Activated CD8-positive, alpha-beta memory T cell treated with anti-CD3 and anti-CD28 coated beads, Interleukin-2, amount 50 U/mL, for 48 hours (primary cell): ENCODE results near the gene MAGED1.
"Not testable (repeated sequence)": the region's sequence is repeated elsewhere in the genome, so short reads cannot be mapped to it uniquely, and the experiment has no call there.

Experiments
- DNase-seq: peaks from one replicate; pipeline ENCODE4 v3.0.0-alpha.2; 2020

Gene MAGED1

DNA sequence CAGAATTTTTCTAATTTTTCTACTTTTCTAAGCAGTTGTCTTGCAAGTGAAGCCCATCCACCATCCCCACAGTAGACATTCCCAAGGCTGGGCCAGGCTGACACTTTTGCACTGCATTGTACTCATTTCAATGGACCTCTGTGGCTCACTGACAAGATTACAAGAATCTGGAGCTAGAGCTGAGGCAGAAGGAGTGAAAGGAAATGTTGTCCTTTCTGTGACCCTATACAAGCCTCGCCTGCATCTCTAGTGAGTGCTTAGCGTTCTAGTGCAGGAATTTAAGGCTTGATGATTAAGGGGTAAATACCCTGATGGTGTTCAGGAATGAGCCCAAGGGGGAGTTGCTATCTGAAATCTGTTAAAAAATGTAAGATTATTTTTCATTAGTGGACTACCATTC, 6.3 kb downstream of the MAGED1 start:
- no peak for DNase-seq

- DNase-seq: no peak
Observed at GRCh38 chrX:51902510-51903050, 9.2 kb downstream of the MAGED1 start.

- DNase-seq: not testable (repeated sequence)
Observed at GRCh38 chrX:51905152-51905551, 11.7 kb downstream of the MAGED1 start.

DNA sequence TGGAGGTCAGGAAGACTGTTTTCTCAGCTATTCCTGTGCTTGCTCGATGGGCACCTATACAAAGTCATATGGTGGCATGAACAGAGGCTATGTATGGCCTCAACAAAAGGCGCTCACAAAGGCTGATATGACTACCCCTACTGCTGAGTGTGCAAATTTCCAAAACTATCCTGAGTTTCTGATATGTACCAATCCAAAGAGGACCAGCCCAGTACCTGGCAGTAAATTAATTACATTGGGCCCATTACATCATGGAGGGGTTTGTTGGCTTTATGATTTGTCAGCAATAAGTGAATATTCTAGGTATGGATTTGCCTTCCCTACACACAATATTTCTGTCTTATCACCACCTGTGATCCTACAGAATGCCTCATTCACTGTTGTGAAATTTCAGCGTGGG, 12.3 kb downstream of the MAGED1 start:
- no peak for DNase-seq

- DNase-seq: no peak
Observed at GRCh38 chrX:51917604-51918003, 24.2 kb downstream of the MAGED1 start.

- no peak for DNase-seq
Observed at GRCh38 chrX:51922561-51922960, 29.1 kb downstream of the MAGED1 start.

DNA sequence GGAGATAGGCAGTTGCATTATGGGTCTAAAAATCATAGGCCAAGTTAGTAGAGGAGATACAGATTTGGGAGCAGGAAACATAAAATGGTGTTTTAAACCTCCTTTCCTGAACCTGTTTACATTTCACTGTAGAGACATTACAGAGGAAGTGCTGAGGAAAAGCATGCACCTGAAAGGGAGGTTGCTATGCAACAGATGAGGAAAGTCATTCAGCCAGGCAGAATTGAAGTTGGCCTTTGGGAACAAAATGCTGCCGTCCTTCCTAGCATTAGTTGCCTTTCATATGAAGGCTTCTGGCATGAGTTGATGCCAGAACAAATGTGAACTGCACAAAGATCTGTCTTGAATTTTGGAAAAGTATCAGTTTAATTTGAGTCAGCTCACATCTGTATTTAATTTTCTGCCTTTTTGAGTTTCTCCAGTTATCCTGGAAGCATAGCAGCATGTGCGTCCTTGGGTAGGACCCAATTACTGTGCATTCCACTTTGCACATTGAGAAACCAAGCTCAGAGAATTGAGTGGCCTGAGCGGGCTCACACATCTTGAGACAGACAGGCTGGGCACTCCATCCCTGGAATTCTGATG, 38.2 kb downstream of the MAGED1 start:
- DNase-seq: no peak
